Left ventricle myocardium inferior (tissue), 1 donor: ENCODE data around the gene PIK3R4. TPM values are rescaled to one million over a fixed set of nuclear protein-coding genes. Genes with fewer than 3 reads are reported as not detected.
A peak's percentile ranks its signal among the peaks of the same experiment; 100 is the strongest.

Source experiments
- DNase-seq: peaks from one replicate; pipeline ENCODE4 v3.0.0-alpha.2; 2020
- H3K27ac ChIP-seq: fragments of 200-600 bp; replicated peaks from 2 replicates; pipeline ENCODE4 v1.8.0; 2021
- H3K27me3 ChIP-seq: fragments of 200-600 bp; 2 replicates; pipeline ENCODE4 v1.8.0; 2021; ENCODE audit warnings: low read depth
- H3K36me3 ChIP-seq: fragments of 200-600 bp; 2 replicates; pipeline ENCODE4 v1.8.0; 2021
- H3K4me1 ChIP-seq: fragments of 200-600 bp; 2 replicates; pipeline ENCODE4 v1.8.0; 2021
- H3K4me3 ChIP-seq: fragments of 200-600 bp; 2 replicates; pipeline ENCODE4 v1.8.0; 2021; ENCODE audit warnings: mild to moderate bottlenecking, moderate library complexity
- H3K9me3 ChIP-seq: fragments of 200-600 bp; replicated peaks from 2 replicates; pipeline ENCODE4 v1.8.0; 2021
- CTCF ChIP-seq: fragments of 200-600 bp; IDR thresholded peaks from 2 replicates; pipeline ENCODE4 v1.8.0; 2021; ENCODE audit warnings: antibody characterized with exemption, mild to moderate bottlenecking, borderline replicate concordance
- intact Hi-C: fragments of 100-400 bp; cut with micrococcal nuclease; formaldehyde crosslinking; loops from one replicate; pipeline ENCODE4 v1.11.0; 2022
- total RNA-seq: library from RNA; stranded (reverse); fragmentation: NEBNext Ultra II Directional; extraction: Animal tissue kit (Norgen Biotek cat#: 25700); gene quantifications from one replicate; pipeline ENCODE4 v1.2.1, GENCODE V29; 2021
- donor health status: DM: no; HTN: yes; CAD: no; lungs with severe emphysema.

The PIK3R4 gene
- total RNA-seq, 1 donor from 2014 or later = 13.8 TPM

GRCh38 chr3:130770644-130771043 is 24.0 kb upstream of the PIK3R4 start:
- no peak overlapping the region for H3K4me3 ChIP-seq
- no peak for DNase-seq
- H3K27me3 ChIP-seq = no peaks in the 10 kb centered on the region
- H3K27ac ChIP-seq = no peak overlapping the region
- H3K9me3 ChIP-seq = no peaks in the 10 kb centered on the region
- intact Hi-C loops = no loop called here
- peaks cover 4% of the 10 kb centered on the region for H3K4me1 ChIP-seq
- TF ChIP-seq CTCF = no peak
- no peaks in the 10 kb centered on the region for H3K36me3 ChIP-seq

GRCh38 chr3:130761730-130762311 is 15.2 kb upstream of the PIK3R4 start:
- no peak for DNase-seq
- Histone ChIP-seq H3K27me3 (no peaks in the 10 kb centered on the region), H3K27ac (no peak overlapping the region), H3K4me1 (peaks cover 4% of the 10 kb centered on the region), H3K36me3 (no peaks in the 10 kb centered on the region), H3K4me3 (no peak overlapping the region), H3K9me3 (no peaks in the 10 kb centered on the region)
- no peak for TF ChIP-seq CTCF
- intact Hi-C loops = no loop called here

GRCh38 chr3:130760922-130761321 is 14.3 kb upstream of the PIK3R4 start:
- intact Hi-C loops = no loop called here
- DNase-seq = no peak

GRCh38 chr3:130759692-130760338 is 13.2 kb upstream of the PIK3R4 start:
- H3K4me1 ChIP-seq = peaks cover 4% of the 10 kb centered on the region
- DNase-seq = no peak
- H3K36me3 ChIP-seq = no peaks in the 10 kb centered on the region
- peak; percentile 88 for TF ChIP-seq CTCF
- H3K4me3 ChIP-seq = no peak overlapping the region
- intact Hi-C loops = loop anchor here (5.0 kb wide), 1 partner anchor 132 kb away; the partner anchor contains the start of gene ATP2C1
- no peak overlapping the region for H3K27ac ChIP-seq
- no peaks in the 10 kb centered on the region for H3K27me3 ChIP-seq
- H3K9me3 ChIP-seq = no peaks in the 10 kb centered on the region

More at GRCh38 chr3:130760922-130761321, 14.3 kb upstream of the PIK3R4 start:
- no peak for TF ChIP-seq CTCF
- Histone ChIP-seq H3K36me3 (no peaks in the 10 kb centered on the region), H3K4me3 (no peak overlapping the region), H3K27ac (no peak overlapping the region), H3K4me1 (peaks cover 4% of the 10 kb centered on the region), H3K27me3 (no peaks in the 10 kb centered on the region), H3K9me3 (no peaks in the 10 kb centered on the region)

GRCh38 chr3:130758624-130759369 is 12.2 kb upstream of the PIK3R4 start:
- no peaks in the 10 kb centered on the region for H3K9me3 ChIP-seq
- no peak for TF ChIP-seq CTCF
- H3K36me3 ChIP-seq = no peaks in the 10 kb centered on the region
- peaks cover 4% of the 10 kb centered on the region for H3K4me1 ChIP-seq
- no peak for DNase-seq
- no peak overlapping the region for H3K4me3 ChIP-seq
- H3K27me3 ChIP-seq = no peaks in the 10 kb centered on the region
- intact Hi-C loops = loop anchor here (5.0 kb wide), 1 partner anchor 134 kb away; the partner anchor contains the start of gene ATP2C1
- H3K27ac ChIP-seq = no peak overlapping the region
